Hepatic stellate cell (primary cell): ENCODE measurements around the gene UQCRQ.

Source experiments
- DNase-seq: peaks from one replicate; pipeline ENCODE4 v3.0.0; 2011; ENCODE audit warnings: low spot score

Gene UQCRQ

GRCh38 chr5:132871459-132872284 lies 5.2 kb downstream of the UQCRQ start:
- no peak for DNase-seq

- DNase-seq: no peak
Observed at GRCh38 chr5:132872788-132873118, 6.3 kb downstream of the UQCRQ start.

- DNase-seq: no peak
Observed at GRCh38 chr5:132873119-132873929, 6.9 kb downstream of the UQCRQ start, which contains the start of gene LEAP2. Gene LEAP2, plus strand, starts transcription at chr5:132873668. Its CDS starts 27 bp downstream, at chr5:132873695.

GRCh38 chr5:132873930-132874271 lies 7.5 kb downstream of the UQCRQ start:
- no peak for DNase-seq

- peak; percentile 39 for DNase-seq
Observed at GRCh38 chr5:132876020-132876759, 9.7 kb downstream of the UQCRQ start.

- DNase-seq: no peak
Observed at GRCh38 chr5:132877466-132877865, 11.0 kb downstream of the UQCRQ start.

- DNase-seq: no peak
Observed at GRCh38 chr5:132877938-132878337, 11.5 kb downstream of the UQCRQ start.

- peak; percentile 38 for DNase-seq
Observed at GRCh38 chr5:132883261-132883834, 16.9 kb downstream of the UQCRQ start.

GRCh38 chr5:132884548-132884947 lies 18.1 kb downstream of the UQCRQ start:
- DNase-seq: no peak

GRCh38 chr5:132886064-132886823 lies 19.8 kb downstream of the UQCRQ start:
- no peak for DNase-seq

GRCh38 chr5:132887283-132887682 lies 20.8 kb downstream of the UQCRQ start:
- no peak for DNase-seq

- no peak for DNase-seq
Observed at GRCh38 chr5:132889501-132889900, 23.1 kb downstream of the UQCRQ start.

- no peak for DNase-seq
Observed at GRCh38 chr5:132890817-132891216, 24.4 kb downstream of the UQCRQ start.

GRCh38 chr5:132895719-132896305 lies 29.4 kb downstream of the UQCRQ start:
- DNase-seq: no peak

GRCh38 chr5:132896685-132897084 lies 30.2 kb downstream of the UQCRQ start:
- DNase-seq: no peak

GRCh38 chr5:132898094-132898493 lies 31.7 kb downstream of the UQCRQ start:
- DNase-seq: no peak

GRCh38 chr5:132901036-132901435 lies 34.6 kb downstream of the UQCRQ start:
- no peak for DNase-seq

GRCh38 chr5:132901730-132902129 lies 35.3 kb downstream of the UQCRQ start:
- DNase-seq: no peak

- DNase-seq: no peak
Observed at GRCh38 chr5:132905938-132906337, 39.5 kb downstream of the UQCRQ start.

GRCh38 chr5:132907161-132907560 lies 40.7 kb downstream of the UQCRQ start:
- DNase-seq: no peak

- DNase-seq: no peak
Observed at GRCh38 chr5:132909702-132910101, 43.3 kb downstream of the UQCRQ start.
